ENCODE measurements around the gene SORCS3. TPM values are rescaled to one million over a fixed set of nuclear protein-coding genes. Genes with fewer than 3 reads are reported as not detected.

The SORCS3 gene
- total and polyA plus RNA-seq, 7 donors = 0.15 to 1.1 (median 0.33) TPM; not detected in 2

DNA sequence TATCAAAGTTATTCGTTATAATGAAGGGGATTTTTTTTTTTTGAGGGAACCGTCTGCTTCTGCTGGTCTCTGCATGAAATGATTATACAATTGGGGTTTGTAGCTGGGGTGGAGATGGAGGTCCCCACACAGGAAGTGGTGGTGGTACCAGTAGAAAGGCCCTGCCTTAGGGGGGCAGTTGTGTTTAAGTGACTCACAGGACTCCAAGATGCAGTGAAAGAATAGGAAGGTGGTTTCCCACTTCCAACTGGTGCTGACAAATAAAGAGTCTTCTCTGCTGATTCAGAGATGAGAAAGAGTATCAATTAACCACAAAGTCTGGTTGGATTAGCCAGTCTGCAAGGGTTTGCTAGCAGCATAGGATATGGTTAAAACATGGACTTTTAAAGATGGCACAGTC is 376.0 kb downstream of the SORCS3 start:
- no peak overlapping the region for H3K4me3 ChIP-seq
- WGBS, 2 donors = 62 to 85% methylated on average over 2 of the region's 2 CpGs
- intact Hi-C loops (cut with DNase I) = no loop called here
- no peaks in the 10 kb centered on the region for H3K9me3 ChIP-seq
- H3K4me1 ChIP-seq = no peaks in the 10 kb centered on the region
- H3K27me3 ChIP-seq = no peaks in the 10 kb centered on the region
- DNase-seq = no peak
- no peak overlapping the region for H3K27ac ChIP-seq
- H3K36me3 ChIP-seq = no peaks in the 10 kb centered on the region
- TF ChIP-seq, protein P1, sequence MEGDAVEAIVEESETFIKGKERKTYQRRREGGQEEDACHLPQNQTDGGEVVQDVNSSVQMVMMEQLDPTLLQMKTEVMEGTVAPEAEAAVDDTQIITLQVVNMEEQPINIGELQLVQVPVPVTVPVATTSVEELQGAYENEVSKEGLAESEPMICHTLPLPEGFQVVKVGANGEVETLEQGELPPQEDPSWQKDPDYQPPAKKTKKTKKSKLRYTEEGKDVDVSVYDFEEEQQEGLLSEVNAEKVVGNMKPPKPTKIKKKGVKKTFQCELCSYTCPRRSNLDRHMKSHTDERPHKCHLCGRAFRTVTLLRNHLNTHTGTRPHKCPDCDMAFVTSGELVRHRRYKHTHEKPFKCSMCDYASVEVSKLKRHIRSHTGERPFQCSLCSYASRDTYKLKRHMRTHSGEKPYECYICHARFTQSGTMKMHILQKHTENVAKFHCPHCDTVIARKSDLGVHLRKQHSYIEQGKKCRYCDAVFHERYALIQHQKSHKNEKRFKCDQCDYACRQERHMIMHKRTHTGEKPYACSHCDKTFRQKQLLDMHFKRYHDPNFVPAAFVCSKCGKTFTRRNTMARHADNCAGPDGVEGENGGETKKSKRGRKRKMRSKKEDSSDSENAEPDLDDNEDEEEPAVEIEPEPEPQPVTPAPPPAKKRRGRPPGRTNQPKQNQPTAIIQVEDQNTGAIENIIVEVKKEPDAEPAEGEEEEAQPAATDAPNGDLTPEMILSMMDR (IDR thresholded peaks at IDR 0.05) = no peak
- TF ChIP-seq EP300 (IDR thresholded peaks at IDR 0.05) = no peak

DNA sequence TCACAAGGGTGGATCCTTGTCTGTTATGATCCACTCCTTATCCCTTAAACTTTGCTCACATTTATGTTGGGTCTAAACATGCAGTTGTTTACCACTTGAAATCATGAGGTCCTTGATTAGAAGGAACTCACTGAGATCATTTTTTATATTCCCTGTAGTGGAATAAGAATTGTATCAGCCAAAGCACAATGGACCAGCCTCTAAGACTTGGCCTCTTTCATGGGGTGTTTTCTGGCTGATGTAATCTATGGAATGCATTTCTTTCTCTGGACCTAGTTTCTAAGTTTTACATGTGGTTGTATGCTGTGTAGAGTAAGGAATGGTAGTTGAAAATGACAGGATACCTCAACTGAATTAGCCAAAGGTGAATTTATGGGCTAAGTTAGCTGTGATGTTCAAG is 376.6 kb downstream of the SORCS3 start:
- intact Hi-C loops (cut with DNase I) = no loop called here
- no peak for DNase-seq
- no peak overlapping the region for H3K4me3 ChIP-seq
- no peaks in the 10 kb centered on the region for H3K27me3 ChIP-seq
- H3K36me3 ChIP-seq = no peaks in the 10 kb centered on the region
- H3K9me3 ChIP-seq = no peaks in the 10 kb centered on the region
- no peak overlapping the region for H3K27ac ChIP-seq
- TF ChIP-seq EP300 (IDR thresholded peaks at IDR 0.05) = no peak
- TF ChIP-seq POLR2A (IDR thresholded peaks at IDR 0.05) = no peak
- TF ChIP-seq, protein P1 (IDR thresholded peaks at IDR 0.05) = no peak
- no peak for TF ChIP-seq POLR2AphosphoS5 (IDR thresholded peaks at IDR 0.05)
- H3K4me1 ChIP-seq = no peaks in the 10 kb centered on the region

DNA sequence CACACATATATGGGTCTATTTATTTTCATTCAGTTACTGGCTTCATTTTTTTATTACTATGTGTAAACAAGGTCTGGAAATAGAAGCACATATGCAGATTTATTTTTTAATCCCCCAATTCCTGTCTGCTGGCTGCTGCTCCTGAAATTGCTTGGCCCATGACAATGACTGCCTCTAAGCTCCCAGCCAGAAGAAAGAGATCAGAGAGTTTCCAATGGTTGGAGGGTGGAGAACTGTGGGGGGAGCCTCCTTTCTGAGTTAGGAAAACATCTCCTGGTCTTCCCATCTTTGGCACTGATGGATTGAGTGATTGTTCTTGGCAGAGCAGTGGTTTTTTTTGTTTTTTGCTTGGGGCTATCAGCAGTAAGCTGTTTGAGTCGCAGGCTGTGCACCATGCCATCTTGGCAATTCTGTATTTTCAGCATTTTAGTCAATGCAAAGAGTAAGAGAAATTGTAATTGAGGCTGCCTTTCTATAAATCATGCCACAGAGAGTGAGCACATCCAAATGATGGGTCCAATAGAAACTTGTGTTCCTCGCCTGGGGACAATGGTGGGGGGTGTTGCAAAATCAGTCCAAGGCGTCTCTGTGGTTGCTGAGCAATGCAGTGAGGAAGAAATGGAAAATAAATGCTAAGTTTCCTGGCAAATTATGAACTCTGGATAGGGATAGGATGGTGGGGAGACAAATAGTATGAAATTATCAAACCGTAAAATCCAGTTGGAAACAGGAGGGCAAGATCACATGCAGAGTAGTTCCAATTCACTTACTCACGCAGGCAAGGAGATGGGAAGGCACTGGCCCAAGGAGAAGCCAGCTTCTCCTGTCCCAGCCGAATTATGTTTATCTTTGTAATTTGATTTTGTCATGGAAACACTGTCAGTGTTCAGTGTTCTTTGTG is 382.4 kb downstream of the SORCS3 start:
- Histone ChIP-seq H3K4me3 (no peak overlapping the region), H3K27me3 (no peaks in the 10 kb centered on the region), H3K4me1 (no peaks in the 10 kb centered on the region), H3K9me3 (no peaks in the 10 kb centered on the region), H3K36me3 (no peaks in the 10 kb centered on the region), H3K27ac (no peak overlapping the region)
- TF ChIP-seq POLR2A (IDR thresholded peaks at IDR 0.05) (no peak), EP300 (IDR thresholded peaks at IDR 0.05) (no peak), POLR2AphosphoS5 (IDR thresholded peaks at IDR 0.05) (no peak)
- TF ChIP-seq, protein P1 (IDR thresholded peaks at IDR 0.05) = no peak
- intact Hi-C loops (cut with DNase I) = no loop called here
- DNase-seq = no peak
- whole genome bisulfite sequencing, 2 donors = 64 to 70% methylated on average over 6 of the region's 6 CpGs

DNA sequence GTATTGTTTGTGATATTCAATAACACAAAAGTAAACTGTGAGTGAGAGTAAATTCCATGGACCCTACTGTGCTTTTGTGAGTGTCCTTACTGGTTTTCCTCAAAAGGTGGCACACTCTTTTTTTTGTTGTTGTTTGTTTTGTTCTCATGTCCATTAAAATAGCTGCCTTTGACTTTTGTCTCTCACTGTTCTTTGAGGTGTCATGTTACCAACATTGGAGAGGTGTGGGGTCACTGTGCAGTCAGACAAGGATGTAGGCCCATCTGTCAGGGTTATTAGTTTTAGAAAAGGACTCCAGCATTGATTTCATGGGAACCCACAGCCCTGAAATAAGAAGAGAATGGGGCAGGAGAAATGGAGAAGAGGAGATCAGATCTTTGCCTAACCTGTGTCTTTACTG is 383.1 kb downstream of the SORCS3 start:
- no peaks in the 10 kb centered on the region for H3K4me1 ChIP-seq
- no peak overlapping the region for H3K27ac ChIP-seq
- no peaks in the 10 kb centered on the region for H3K27me3 ChIP-seq
- H3K9me3 ChIP-seq = no peaks in the 10 kb centered on the region
- DNase-seq = no peak
- intact Hi-C loops (cut with DNase I) = no loop called here
- TF ChIP-seq POLR2AphosphoS5 (IDR thresholded peaks at IDR 0.05) (no peak), EP300 (IDR thresholded peaks at IDR 0.05) (no peak), POLR2A (IDR thresholded peaks at IDR 0.05) (no peak)
- TF ChIP-seq, protein P1 (IDR thresholded peaks at IDR 0.05) = no peak
- no peaks in the 10 kb centered on the region for H3K36me3 ChIP-seq
- H3K4me3 ChIP-seq = no peak overlapping the region

DNA sequence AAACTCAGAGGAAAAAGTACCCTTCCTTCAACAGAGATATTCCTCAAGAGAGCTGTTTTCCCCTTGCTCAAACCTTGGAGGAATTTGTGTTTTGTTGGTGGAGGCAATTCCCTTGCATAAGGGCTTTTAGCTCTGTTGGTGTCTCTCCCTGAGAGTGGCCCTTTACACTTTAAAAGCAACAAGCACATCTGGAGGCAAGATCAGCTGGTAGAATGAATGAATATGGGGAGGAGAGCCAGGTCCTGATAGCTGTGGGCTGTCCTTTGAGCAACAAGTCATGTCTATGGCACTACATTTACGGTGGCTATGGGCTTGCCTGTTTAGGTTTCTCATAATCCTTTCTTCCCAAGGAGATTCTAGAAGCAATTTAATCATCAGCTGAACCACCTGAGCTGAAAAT is 384.0 kb downstream of the SORCS3 start:
- intact Hi-C loops (cut with DNase I) = no loop called here
- no peak for DNase-seq
- H3K27ac ChIP-seq = no peak overlapping the region
- no peaks in the 10 kb centered on the region for H3K36me3 ChIP-seq
- WGBS, 2 donors = 61 to 73% methylated on average over 1 of the region's 1 CpG
- H3K9me3 ChIP-seq = no peaks in the 10 kb centered on the region
- no peaks in the 10 kb centered on the region for H3K4me1 ChIP-seq
- TF ChIP-seq POLR2A (IDR thresholded peaks at IDR 0.05) = no peak
- TF ChIP-seq, protein P1 (IDR thresholded peaks at IDR 0.05) = no peak
- no peak for TF ChIP-seq POLR2AphosphoS5 (IDR thresholded peaks at IDR 0.05)
- TF ChIP-seq EP300 (IDR thresholded peaks at IDR 0.05) = no peak
- no peak overlapping the region for H3K4me3 ChIP-seq
- no peaks in the 10 kb centered on the region for H3K27me3 ChIP-seq

All from sigmoid colon (tissue), 7 donors.